HG03439 (cell line): ENCODE data around the gene PPM1D.

Source experiments
- ATAC-seq: cut with Tn5 transposase; IDR thresholded peaks from one replicate; pipeline ENCODE4 v1.9.1; 2021; ENCODE audit warnings: mild to moderate bottlenecking, moderate library complexity; ENCODE audit not compliant: unreplicated experiment

The PPM1D gene

GRCh38 chr17:60618080-60618479 is 18.1 kb downstream of the PPM1D start:
- no peak for ATAC-seq

- ATAC-seq: no peak
Observed at GRCh38 chr17:60618854-60619526, 19.0 kb downstream of the PPM1D start.

- no peak for ATAC-seq
Observed at GRCh38 chr17:60622961-60623360, 23.0 kb downstream of the PPM1D start.

- ATAC-seq: no peak
Observed at GRCh38 chr17:60623415-60623814, 23.4 kb downstream of the PPM1D start.

- ATAC-seq: no peak
Observed at GRCh38 chr17:60627124-60627523, 27.1 kb downstream of the PPM1D start.

GRCh38 chr17:60628252-60628889 is 28.4 kb downstream of the PPM1D start:
- no peak for ATAC-seq

- no peak for ATAC-seq
Observed at GRCh38 chr17:60629120-60629519, 29.1 kb downstream of the PPM1D start.

- no peak for ATAC-seq
Observed at GRCh38 chr17:60630352-60630751, 30.4 kb downstream of the PPM1D start.

GRCh38 chr17:60631119-60631518 is 31.1 kb downstream of the PPM1D start:
- no peak for ATAC-seq

GRCh38 chr17:60637683-60638082 is 37.7 kb downstream of the PPM1D start:
- no peak for ATAC-seq

- ATAC-seq: no peak
Observed at GRCh38 chr17:60639019-60639330, 39.0 kb downstream of the PPM1D start.

- ATAC-seq: no peak
Observed at GRCh38 chr17:60640503-60640902, 40.5 kb downstream of the PPM1D start.

- ATAC-seq: no peak
Observed at GRCh38 chr17:60641126-60641525, 41.1 kb downstream of the PPM1D start.

- ATAC-seq: no peak
Observed at GRCh38 chr17:60641810-60642220, 41.8 kb downstream of the PPM1D start.

- ATAC-seq: no peak
Observed at GRCh38 chr17:60645918-60646523, 46.0 kb downstream of the PPM1D start.

- no peak for ATAC-seq
Observed at GRCh38 chr17:60646701-60647100, 46.7 kb downstream of the PPM1D start.

GRCh38 chr17:60647705-60648104 is 47.7 kb downstream of the PPM1D start:
- no peak for ATAC-seq

- ATAC-seq: peak; percentile 84
Observed at GRCh38 chr17:60652454-60653247, 52.7 kb downstream of the PPM1D start.

GRCh38 chr17:60653569-60653968 is 53.6 kb downstream of the PPM1D start:
- ATAC-seq: no peak

- no peak for ATAC-seq
Observed at GRCh38 chr17:60656499-60656898, 56.5 kb downstream of the PPM1D start.

GRCh38 chr17:60659156-60659555 is 59.2 kb downstream of the PPM1D start:
- no peak for ATAC-seq

GRCh38 chr17:60661489-60661888 is 61.5 kb downstream of the PPM1D start:
- no peak for ATAC-seq
